ENCODE data around the gene MAN2A1. TPM values are rescaled to one million over a fixed set of nuclear protein-coding genes. Genes with fewer than 3 reads are reported as not detected.

Gene MAN2A1
- total and polyA plus RNA-seq, 2 donors (not counting 1 experiment from before 2014, with no cell fraction given) = 51.6 to 70.5 TPM

GRCh38 chr5:109853377-109853776, 163.7 kb downstream of the MAN2A1 start:
- Histone ChIP-seq H3K4me3 (replicated peaks in 1 of 4; ENCODE audit: control extremely low read depth in 1 of 4, insufficient read depth in 1 of 4, low read depth in 3 of 4, low read length in 4 of 4) (no peak overlapping the region), H3K4me2 (ENCODE audit: extremely low read depth, insufficient read depth, low read length) (no peak overlapping the region), H3K79me2 (ENCODE audit: control insufficient read depth, insufficient read depth, low read length) (no peaks in the 10 kb centered on the region), H3K4me1 (ENCODE audit: control insufficient read depth, extremely low read depth, insufficient read depth, low read length) (no peaks in the 10 kb centered on the region), H4K20me1 (ENCODE audit: control insufficient read depth, extremely low read depth, insufficient read depth, low read length) (no peaks in the 10 kb centered on the region), H3K27me3 (ENCODE audit: control insufficient read depth, insufficient read depth, low read length) (no peaks in the 10 kb centered on the region), H3K9ac (ENCODE audit: insufficient read depth, low read length) (no peak overlapping the region), H3K9me3 (ENCODE audit: control insufficient read depth, insufficient read depth, low read depth, low read length) (no peaks in the 10 kb centered on the region), H3K36me3 (ENCODE audit: control insufficient read depth, insufficient read depth, low read length) (peaks cover 2% of the 10 kb centered on the region), H3K27ac (ENCODE audit: insufficient read depth, low read length) (no peak overlapping the region), H2AFZ (ENCODE audit: low read length) (no peak overlapping the region)
- DNase-seq (ENCODE audit: low read depth in 2 of 2) = peak in 1 of 2 donors; percentile 56
- no peak for TF ChIP-seq EZH2 (IDR thresholded peaks at IDR 0.05; ENCODE audit: low read length, missing control alignments)
- TF ChIP-seq CTCF (conservative IDR thresholded peaks at IDR 0.05 in 1 of 2, IDR thresholded peaks at IDR 0.05 in 1 of 2; ENCODE audit: low read depth in 1 of 2, low read length in 2 of 2) = no peak

- Histone ChIP-seq H3K9ac (ENCODE audit: insufficient read depth, low read length) (no peak overlapping the region), H3K36me3 (ENCODE audit: control insufficient read depth, insufficient read depth, low read length) (no peaks in the 10 kb centered on the region), H3K27me3 (ENCODE audit: control insufficient read depth, insufficient read depth, low read length) (no peaks in the 10 kb centered on the region), H4K20me1 (ENCODE audit: control insufficient read depth, extremely low read depth, insufficient read depth, low read length) (no peaks in the 10 kb centered on the region), H3K79me2 (ENCODE audit: control insufficient read depth, insufficient read depth, low read length) (no peaks in the 10 kb centered on the region), H3K9me3 (ENCODE audit: control insufficient read depth, insufficient read depth, low read depth, low read length) (no peaks in the 10 kb centered on the region), H3K4me3 (replicated peaks in 1 of 4; ENCODE audit: control extremely low read depth in 1 of 4, insufficient read depth in 1 of 4, low read depth in 3 of 4, low read length in 4 of 4) (no peak overlapping the region), H3K27ac (ENCODE audit: insufficient read depth, low read length) (no peak overlapping the region), H3K4me1 (ENCODE audit: control insufficient read depth, extremely low read depth, insufficient read depth, low read length) (no peaks in the 10 kb centered on the region), H3K4me2 (ENCODE audit: extremely low read depth, insufficient read depth, low read length) (no peak overlapping the region), H2AFZ (ENCODE audit: low read length) (no peak overlapping the region)
- peak in 1 of 2 donors; percentile 77 for DNase-seq (ENCODE audit: low read depth in 2 of 2)
- TF ChIP-seq CTCF (conservative IDR thresholded peaks at IDR 0.05 in 1 of 2, IDR thresholded peaks at IDR 0.05 in 1 of 2; ENCODE audit: low read depth in 1 of 2, low read length in 2 of 2) = no peak
These were observed 165.3 kb downstream of the MAN2A1 start for GRCh38 chr5:109855056-109855455.

- H3K9me3 ChIP-seq (ENCODE audit: control insufficient read depth, insufficient read depth, low read depth, low read length) = no peaks in the 10 kb centered on the region
- no peaks in the 10 kb centered on the region for H3K79me2 ChIP-seq (ENCODE audit: control insufficient read depth, insufficient read depth, low read length)
- H3K27ac ChIP-seq (ENCODE audit: insufficient read depth, low read length) = no peak overlapping the region
- no peak overlapping the region for H3K9ac ChIP-seq (ENCODE audit: insufficient read depth, low read length)
- TF ChIP-seq EZH2 (IDR thresholded peaks at IDR 0.05; ENCODE audit: low read length, missing control alignments) (no peak), CTCF (conservative IDR thresholded peaks at IDR 0.05 in 1 of 2, IDR thresholded peaks at IDR 0.05 in 1 of 2; ENCODE audit: low read depth in 1 of 2, low read length in 2 of 2) (no peak)
- H3K4me3 ChIP-seq (replicated peaks in 1 of 4; ENCODE audit: control extremely low read depth in 1 of 4, insufficient read depth in 1 of 4, low read depth in 3 of 4, low read length in 4 of 4) = no peak overlapping the region
- H3K36me3 ChIP-seq (ENCODE audit: control insufficient read depth, insufficient read depth, low read length) = no peaks in the 10 kb centered on the region
- no peak for DNase-seq (ENCODE audit: low read depth in 2 of 2)
- no peaks in the 10 kb centered on the region for H3K4me1 ChIP-seq (ENCODE audit: control insufficient read depth, extremely low read depth, insufficient read depth, low read length)
- H3K4me2 ChIP-seq (ENCODE audit: extremely low read depth, insufficient read depth, low read length) = no peak overlapping the region
- no peaks in the 10 kb centered on the region for H3K27me3 ChIP-seq (ENCODE audit: control insufficient read depth, insufficient read depth, low read length)
- no peaks in the 10 kb centered on the region for H4K20me1 ChIP-seq (ENCODE audit: control insufficient read depth, extremely low read depth, insufficient read depth, low read length)
- H2AFZ ChIP-seq (ENCODE audit: low read length) = no peak overlapping the region
These were observed 167.8 kb downstream of the MAN2A1 start for GRCh38 chr5:109857405-109858031.

All from fibroblast of lung (primary cell).